Chondrocyte (in vitro differentiated cells): ENCODE data around the gene ANXA9. TPM values are rescaled to one million over a fixed set of nuclear protein-coding genes. Genes with fewer than 3 reads are reported as not detected.

Source experiments
- DNase-seq: peaks from one replicate; pipeline ENCODE4 v3.0.0; 2021; ENCODE audit warnings: mixed read lengths, low spot score
- H3K27ac Mint-ChIP-seq: one replicate; pipeline ENCODE4 v1.8.0; 2021; ENCODE audit warnings: mild to moderate bottlenecking, moderate library complexity, mixed read lengths; ENCODE audit not compliant: unreplicated experiment
- H3K27me3 Mint-ChIP-seq: 2 replicates; pipeline ENCODE4 v1.8.0; 2021; ENCODE audit warnings: low read depth, mixed read lengths
- H3K36me3 Mint-ChIP-seq: 2 replicates; pipeline ENCODE4 v1.8.0; 2021; ENCODE audit warnings: low read depth, mixed read lengths
- H3K4me1 Mint-ChIP-seq: 2 replicates; pipeline ENCODE4 v1.8.0; 2021; ENCODE audit warnings: low read depth, mild to moderate bottlenecking, mixed read lengths
- H3K4me3 Mint-ChIP-seq: one replicate; pipeline ENCODE4 v1.8.0; 2021; ENCODE audit warnings: mild to moderate bottlenecking, moderate library complexity, mixed read lengths; ENCODE audit not compliant: unreplicated experiment
- H3K9me3 Mint-ChIP-seq: 2 replicates; pipeline ENCODE4 v1.8.0; 2021; ENCODE audit warnings: low read depth, mixed read lengths
- CTCF ChIP-seq: fragments of 200-600 bp; sonication (generic); IDR thresholded peaks from 2 replicates; pipeline ENCODE4 v1.5.0; 2021; ENCODE audit warnings: antibody characterized with exemption, mild to moderate bottlenecking, moderate library complexity
- total RNA-seq: library from RNA; stranded (reverse); gene quantifications from 3 replicates; pipeline ENCODE4 v1.2.1, GENCODE V29; 2021

ANXA9 gene
- total RNA-seq, 1 donor from 2014 or later, result not detected

GRCh38 chr1:150974580-150975478 is 7.3 kb upstream of the ANXA9 start, which contains the start of gene CERS2:
Gene CERS2, minus strand, starts transcription at chr1:150974835. Its CDS starts 5,745 bp downstream, at chr1:150969090.
- DNase-seq, result no peak
- Mint-ChIP-seq H3K9me3 (no peaks in the 10 kb centered on the region), H3K4me1 (peaks cover 65% of the 10 kb centered on the region), H3K27ac (peak within 1 kb of the TSS; percentile 93), H3K4me3 (peak within 1 kb of the TSS; percentile 83), H3K27me3 (no peaks in the 10 kb centered on the region), H3K36me3 (no peaks in the 10 kb centered on the region)
- no peak for TF ChIP-seq CTCF

- H3K4me1 Mint-ChIP-seq, result peaks cover 56% of the 10 kb centered on the region
- TF ChIP-seq CTCF, result no peak
- no peak for DNase-seq
- no peak overlapping the region for H3K4me3 Mint-ChIP-seq
- H3K36me3 Mint-ChIP-seq, result no peaks in the 10 kb centered on the region
- H3K9me3 Mint-ChIP-seq, result no peaks in the 10 kb centered on the region
- no peaks in the 10 kb centered on the region for H3K27me3 Mint-ChIP-seq
- H3K27ac Mint-ChIP-seq, result peak overlapping the region; percentile 91
These were observed 5.7 kb upstream of the ANXA9 start for GRCh38 chr1:150976401-150976821.

GRCh38 chr1:150976879-150977694 is 5.0 kb upstream of the ANXA9 start:
- Mint-ChIP-seq H3K4me1 (peaks cover 52% of the 10 kb centered on the region), H3K27ac (peak overlapping the region; percentile 91), H3K36me3 (no peaks in the 10 kb centered on the region), H3K4me3 (peak overlapping the region; percentile 47), H3K9me3 (no peaks in the 10 kb centered on the region), H3K27me3 (no peaks in the 10 kb centered on the region)
- DNase-seq, result peak; percentile 93
- TF ChIP-seq CTCF, result no peak

GRCh38 chr1:150979092-150980056 is 2.7 kb upstream of the ANXA9 start:
- Mint-ChIP-seq H3K27ac (no peak overlapping the region), H3K27me3 (no peaks in the 10 kb centered on the region), H3K4me3 (no peak overlapping the region), H3K4me1 (peaks cover 39% of the 10 kb centered on the region), H3K36me3 (no peaks in the 10 kb centered on the region), H3K9me3 (no peaks in the 10 kb centered on the region)
- peak; percentile 100 for TF ChIP-seq CTCF
- no peak for DNase-seq
